ENCODE data around the gene DISP3. TPM values are rescaled to one million over a fixed set of nuclear protein-coding genes. Genes with fewer than 3 reads are reported as not detected.

Gene DISP3
- total and polyA plus RNA-seq, 9 of the 15 experiments (the other 6 are each of a cell fraction or from before 2014, with no cell fraction given), result 0.03 to 0.19 (median 0.15) TPM; not detected in 5

DNA sequence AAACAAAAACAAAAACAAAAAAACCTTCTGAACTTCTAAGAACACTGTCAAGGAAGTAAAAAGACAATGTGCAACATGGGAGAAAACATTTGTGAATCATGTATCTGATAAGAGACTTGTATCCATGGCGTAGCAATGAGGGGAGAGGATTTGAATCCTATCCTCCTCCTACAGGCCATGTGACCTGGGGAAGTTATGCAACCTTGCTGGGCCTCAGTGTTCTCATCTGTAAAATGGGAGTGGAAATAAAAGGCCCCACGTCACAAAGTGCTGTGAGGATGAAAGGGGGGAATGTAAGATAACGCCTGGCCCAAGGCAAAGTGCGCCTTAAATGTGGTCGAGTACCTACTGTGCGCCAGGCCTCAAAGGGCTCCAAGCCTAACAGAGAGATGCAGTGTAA is 83.7 kb downstream of the DISP3 start:
- in situ Hi-C loops (cut with MboI), result no loop called here
- Histone ChIP-seq H3K27ac (ENCODE audit: extremely low read depth, low read depth, low read length) (no peak overlapping the region), H3K79me2 (ENCODE audit: control insufficient read depth, insufficient read depth, low read length) (no peaks in the 10 kb centered on the region), H3K4me3 (no peak overlapping the region), H3K4me1 (replicated peaks in 1 of 2; ENCODE audit: control insufficient read depth in 2 of 2, insufficient read depth in 2 of 2, low read length in 2 of 2) (peaks cover 0 to 14% of the 10 kb centered on the region in 2 experiments; a peak in 3 of 5 replicates), H3K9me3 (replicated peaks; ENCODE audit: control insufficient read depth, insufficient read depth, low read depth, low read length) (no peaks in the 10 kb centered on the region), H3K9ac (ENCODE audit: insufficient read depth in 1 of 2, low read depth in 2 of 2, low read length in 2 of 2) (no peak overlapping the region), H2AFZ (ENCODE audit: low read depth, low read length) (no peak overlapping the region), H3K36me3 (ENCODE audit: control insufficient read depth, insufficient read depth, low read length) (no peaks in the 10 kb centered on the region), H3K9me1 (ENCODE audit: control insufficient read depth, insufficient read depth, low read length) (no peaks in the 10 kb centered on the region), H3K4me2 (ENCODE audit: insufficient read depth, low read length) (no peak overlapping the region), H4K20me1 (replicated peaks; ENCODE audit: control insufficient read depth, insufficient read depth, low read length) (peaks cover 7% of the 10 kb centered on the region), H3K27me3 (ENCODE audit: control insufficient read depth in 2 of 2, insufficient read depth in 2 of 2, low read length in 2 of 2) (peaks cover 15 to 39% of the 10 kb centered on the region in 2 experiments)
- no TSS peak for BruUV-seq (replicated peaks)
- ATAC-seq, result no peak
- intact Hi-C loops (cut with micrococcal nuclease), result no loop called here
- WGBS (ENCODE audit: insufficient coverage, low coverage, missing lambda C conversion rate), result 7% methylated on average over 6 of the region's 6 CpGs
- peak in 1 of 4 experiments; percentile 32 for DNase-seq (ENCODE audit: extremely low read depth in 1 of 4, low spot score in 3 of 4)
- ChIA-PET CTCF (ENCODE audit: low intra/inter-chr PET ratio) (no interaction called here), POLR2A (no interaction called here)
- no peak for FAIRE-seq
- TF ChIP-seq, protein P1, sequence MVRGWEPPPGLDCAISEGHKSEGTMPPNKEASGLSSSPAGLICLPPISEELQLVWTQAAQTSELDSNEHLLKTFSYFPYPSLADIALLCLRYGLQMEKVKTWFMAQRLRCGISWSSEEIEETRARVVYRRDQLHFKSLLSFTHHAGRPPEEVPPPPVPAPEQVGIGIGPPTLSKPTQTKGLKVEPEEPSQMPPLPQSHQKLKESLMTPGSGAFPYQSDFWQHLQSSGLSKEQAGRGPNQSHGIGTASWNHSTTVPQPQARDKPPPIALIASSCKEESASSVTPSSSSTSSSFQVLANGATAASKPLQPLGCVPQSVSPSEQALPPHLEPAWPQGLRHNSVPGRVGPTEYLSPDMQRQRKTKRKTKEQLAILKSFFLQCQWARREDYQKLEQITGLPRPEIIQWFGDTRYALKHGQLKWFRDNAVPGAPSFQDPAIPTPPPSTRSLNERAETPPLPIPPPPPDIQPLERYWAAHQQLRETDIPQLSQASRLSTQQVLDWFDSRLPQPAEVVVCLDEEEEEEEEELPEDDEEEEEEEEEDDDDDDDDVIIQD (CRISPR knock-in tag; IDR thresholded peaks at IDR 0.05), result no peak
- TF ChIP-seq CEBPB (tag; IDR thresholded peaks at IDR 0.05) (peak; percentile 84), CEBPG (CRISPR knock-in tag; IDR thresholded peaks at IDR 0.05) (no peak; the same call in 1 of the 2 replicates), CEBPG (tag; conservative IDR thresholded peaks at IDR 0.05 in 1 of 2, IDR thresholded peaks at IDR 0.05 in 1 of 2) (peak; percentile 54 to 77; a peak in 3 of 4 replicates), MAZ (CRISPR knock-in tag; conservative IDR thresholded peaks at IDR 0.05 in 1 of 2, IDR thresholded peaks at IDR 0.05 in 1 of 2) (no peak), HNRNPK (IDR thresholded peaks at IDR 0.05; ENCODE audit: low read depth, low read length, poor library complexity, severe bottlenecking) (no peak), BCOR (IDR thresholded peaks at IDR 0.05) (peak; percentile 38; the same call in 1 of the 2 replicates), CHD4 (IDR thresholded peaks at IDR 0.05; ENCODE audit: insufficient read depth, insufficient replicate concordance, low read depth, low read length, poor library complexity, severe bottlenecking) (peak; percentile 65)
- TF ChIP-seq, protein P2, sequence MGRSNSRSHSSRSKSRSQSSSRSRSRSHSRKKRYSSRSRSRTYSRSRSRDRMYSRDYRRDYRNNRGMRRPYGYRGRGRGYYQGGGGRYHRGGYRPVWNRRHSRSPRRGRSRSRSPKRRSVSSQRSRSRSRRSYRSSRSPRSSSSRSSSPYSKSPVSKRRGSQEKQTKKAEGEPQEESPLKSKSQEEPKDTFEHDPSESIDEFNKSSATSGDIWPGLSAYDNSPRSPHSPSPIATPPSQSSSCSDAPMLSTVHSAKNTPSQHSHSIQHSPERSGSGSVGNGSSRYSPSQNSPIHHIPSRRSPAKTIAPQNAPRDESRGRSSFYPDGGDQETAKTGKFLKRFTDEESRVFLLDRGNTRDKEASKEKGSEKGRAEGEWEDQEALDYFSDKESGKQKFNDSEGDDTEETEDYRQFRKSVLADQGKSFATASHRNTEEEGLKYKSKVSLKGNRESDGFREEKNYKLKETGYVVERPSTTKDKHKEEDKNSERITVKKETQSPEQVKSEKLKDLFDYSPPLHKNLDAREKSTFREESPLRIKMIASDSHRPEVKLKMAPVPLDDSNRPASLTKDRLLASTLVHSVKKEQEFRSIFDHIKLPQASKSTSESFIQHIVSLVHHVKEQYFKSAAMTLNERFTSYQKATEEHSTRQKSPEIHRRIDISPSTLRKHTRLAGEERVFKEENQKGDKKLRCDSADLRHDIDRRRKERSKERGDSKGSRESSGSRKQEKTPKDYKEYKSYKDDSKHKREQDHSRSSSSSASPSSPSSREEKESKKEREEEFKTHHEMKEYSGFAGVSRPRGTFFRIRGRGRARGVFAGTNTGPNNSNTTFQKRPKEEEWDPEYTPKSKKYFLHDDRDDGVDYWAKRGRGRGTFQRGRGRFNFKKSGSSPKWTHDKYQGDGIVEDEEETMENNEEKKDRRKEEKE (IDR thresholded peaks at IDR 0.05; ENCODE audit: borderline replicate concordance in 1 of 2, control insufficient read depth in 1 of 2, low read depth in 2 of 2, low read length in 1 of 2), result no peak
- TF ChIP-seq, protein P3, sequence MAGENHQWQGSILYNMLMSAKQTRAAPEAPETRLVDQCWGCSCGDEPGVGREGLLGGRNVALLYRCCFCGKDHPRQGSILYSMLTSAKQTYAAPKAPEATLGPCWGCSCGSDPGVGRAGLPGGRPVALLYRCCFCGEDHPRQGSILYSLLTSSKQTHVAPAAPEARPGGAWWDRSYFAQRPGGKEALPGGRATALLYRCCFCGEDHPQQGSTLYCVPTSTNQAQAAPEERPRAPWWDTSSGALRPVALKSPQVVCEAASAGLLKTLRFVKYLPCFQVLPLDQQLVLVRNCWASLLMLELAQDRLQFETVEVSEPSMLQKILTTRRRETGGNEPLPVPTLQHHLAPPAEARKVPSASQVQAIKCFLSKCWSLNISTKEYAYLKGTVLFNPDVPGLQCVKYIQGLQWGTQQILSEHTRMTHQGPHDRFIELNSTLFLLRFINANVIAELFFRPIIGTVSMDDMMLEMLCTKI (IDR thresholded peaks at IDR 0.05; ENCODE audit: partially characterized antibody), result no peak
- TF ChIP-seq, protein P4, sequence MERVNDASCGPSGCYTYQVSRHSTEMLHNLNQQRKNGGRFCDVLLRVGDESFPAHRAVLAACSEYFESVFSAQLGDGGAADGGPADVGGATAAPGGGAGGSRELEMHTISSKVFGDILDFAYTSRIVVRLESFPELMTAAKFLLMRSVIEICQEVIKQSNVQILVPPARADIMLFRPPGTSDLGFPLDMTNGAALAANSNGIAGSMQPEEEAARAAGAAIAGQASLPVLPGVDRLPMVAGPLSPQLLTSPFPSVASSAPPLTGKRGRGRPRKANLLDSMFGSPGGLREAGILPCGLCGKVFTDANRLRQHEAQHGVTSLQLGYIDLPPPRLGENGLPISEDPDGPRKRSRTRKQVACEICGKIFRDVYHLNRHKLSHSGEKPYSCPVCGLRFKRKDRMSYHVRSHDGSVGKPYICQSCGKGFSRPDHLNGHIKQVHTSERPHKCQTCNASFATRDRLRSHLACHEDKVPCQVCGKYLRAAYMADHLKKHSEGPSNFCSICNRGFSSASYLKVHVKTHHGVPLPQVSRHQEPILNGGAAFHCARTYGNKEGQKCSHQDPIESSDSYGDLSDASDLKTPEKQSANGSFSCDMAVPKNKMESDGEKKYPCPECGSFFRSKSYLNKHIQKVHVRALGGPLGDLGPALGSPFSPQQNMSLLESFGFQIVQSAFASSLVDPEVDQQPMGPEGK (CRISPR knock-in tag; IDR thresholded peaks at IDR 0.05; ENCODE audit: borderline replicate concordance), result no peak
- TF ChIP-seq, protein P5, sequence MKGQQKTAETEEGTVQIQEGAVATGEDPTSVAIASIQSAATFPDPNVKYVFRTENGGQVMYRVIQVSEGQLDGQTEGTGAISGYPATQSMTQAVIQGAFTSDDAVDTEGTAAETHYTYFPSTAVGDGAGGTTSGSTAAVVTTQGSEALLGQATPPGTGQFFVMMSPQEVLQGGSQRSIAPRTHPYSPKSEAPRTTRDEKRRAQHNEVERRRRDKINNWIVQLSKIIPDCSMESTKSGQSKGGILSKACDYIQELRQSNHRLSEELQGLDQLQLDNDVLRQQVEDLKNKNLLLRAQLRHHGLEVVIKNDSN (CRISPR knock-in tag; IDR thresholded peaks at IDR 0.05), result peak; percentile 59
